ENCODE results near the gene TAOK1.

Gene TAOK1

GRCh38 chr17:29572691-29573557, 182.8 kb downstream of the TAOK1 start:
- POLR2A ChIA-PET = interaction anchor here (0.6 kb wide), 1 partner anchor 15 kb away, joined by 3 read pairs; no protein-coding TSS in a partner anchor
- Histone ChIP-seq H3K4me1 (ENCODE audit: control insufficient read depth, insufficient read depth, low read length) (peaks cover 6% of the 10 kb centered on the region), H3K9me3 (ENCODE audit: control insufficient read depth, insufficient read depth, low read depth, low read length) (no peaks in the 10 kb centered on the region), H3K4me3 (ENCODE audit: low read depth, low read length) (no peak overlapping the region), H3K27ac (ENCODE audit: extremely low read depth, low read depth, low read length) (no peak overlapping the region), H3K36me3 (ENCODE audit: control insufficient read depth in 2 of 2, insufficient read depth in 1 of 2, low read length in 2 of 2) (peaks cover 3 to 71% of the 10 kb centered on the region in 2 experiments; a peak in 2 of 3 replicates)
- TF ChIP-seq ZNF248 (tag by site-specific recombination; IDR thresholded peaks at IDR 0.05) (no peak), SALL2 (tag by site-specific recombination; IDR thresholded peaks at IDR 0.05; ENCODE audit: borderline replicate concordance) (no peak), HOXA7 (CRISPR knock-in tag; IDR thresholded peaks at IDR 0.05; ENCODE audit: borderline replicate concordance) (no peak), KLF8 (tag by site-specific recombination; IDR thresholded peaks at IDR 0.05) (no peak), ZNF701 (tag by site-specific recombination; IDR thresholded peaks at IDR 0.05) (no peak), GLI4 (tag by site-specific recombination; IDR thresholded peaks at IDR 0.05) (no peak), ZNF19 (tag by site-specific recombination; IDR thresholded peaks at IDR 0.05; ENCODE audit: low read depth) (no peak), ZSCAN4 (tag by site-specific recombination; IDR thresholded peaks at IDR 0.05) (no peak), ZNF501 (tag by site-specific recombination; IDR thresholded peaks at IDR 0.05) (no peak), ZNF223 (tag by site-specific recombination; IDR thresholded peaks at IDR 0.05) (no peak), ZNF610 (tag by site-specific recombination; IDR thresholded peaks at IDR 0.05; ENCODE audit: borderline replicate concordance) (no peak), ZNF660 (tag by site-specific recombination; IDR thresholded peaks at IDR 0.05) (no peak), HIC1 (tag by site-specific recombination; IDR thresholded peaks at IDR 0.05) (no peak), ZNF600 (tag by site-specific recombination; IDR thresholded peaks at IDR 0.05) (no peak)
- CTCF ChIA-PET = interaction anchor here (0.5 to 4.9 kb wide), 4 partner anchors 10 to 66 kb away, joined by 3 to 31 read pairs (median 4); partner anchors contain the start of gene ANKRD13B

GRCh38 chr17:29573558-29573869, 183.4 kb downstream of the TAOK1 start:
- no peak overlapping the region for H3K4me3 ChIP-seq (ENCODE audit: low read depth, low read length)
- H3K27ac ChIP-seq (ENCODE audit: extremely low read depth, low read depth, low read length) = no peak overlapping the region
- peaks cover 3 to 77% of the 10 kb centered on the region in 2 experiments for H3K36me3 ChIP-seq (ENCODE audit: control insufficient read depth in 2 of 2, insufficient read depth in 1 of 2, low read length in 2 of 2)
- TF ChIP-seq KLF7 (tag by site-specific recombination; IDR thresholded peaks at IDR 0.05; ENCODE audit: borderline replicate concordance) = no peak
- TF ChIP-seq ZFP69B (tag by site-specific recombination; IDR thresholded peaks at IDR 0.05) = peak; percentile 69; the same call in 1 of the 2 replicates
- TF ChIP-seq WT1 (tag by site-specific recombination; IDR thresholded peaks at IDR 0.05) = no peak
- TF ChIP-seq ZNF692 (tag by site-specific recombination; IDR thresholded peaks at IDR 0.05) = peak; percentile 74
- CTCF ChIA-PET = interaction anchor here (0.5 to 4.9 kb wide), 4 partner anchors 9 to 66 kb away, joined by 3 to 31 read pairs (median 4); partner anchors contain the start of gene ANKRD13B
- H3K4me1 ChIP-seq (ENCODE audit: control insufficient read depth, insufficient read depth, low read length) = peaks cover 6% of the 10 kb centered on the region
- H3K9me3 ChIP-seq (ENCODE audit: control insufficient read depth, insufficient read depth, low read depth, low read length) = no peaks in the 10 kb centered on the region
- POLR2A ChIA-PET = interaction anchor here (0.6 to 2.7 kb wide), 3 partner anchors 15 to 203 kb away, joined by 3 to 11 read pairs (median 3); partner anchors contain the start of gene ANKRD13B

Measured in HEK293 (cell line).